AG04449 (cell line): ENCODE results near the gene TENM3.

Source experiments
- CTCF ChIA-PET: fragments of 350-600 bp; formaldehyde crosslinking; extraction: SDS; loops from one replicate; lab custom pipeline; 2021; ENCODE audit warnings: antibody characterized with exemption; lab: Yijun Ruan, JAX
- POLR2A ChIA-PET: fragments of 400-600, 350-600 bp; formaldehyde crosslinking; extraction: SDS; loops from one replicate; lab custom pipeline; 2020; ENCODE audit warnings: antibody characterized with exemption, inconsistent platforms; lab: Yijun Ruan, JAX
- DNase-seq: peaks from one replicate; pipeline ENCODE4 v3.0.0-alpha.2; 2010; ENCODE audit warnings: low read depth, low spot score
- H3K4me3 ChIP-seq: 2 replicates; pipeline ENCODE4 v1.5.1; 2011; ENCODE audit warnings: low read depth, mild to moderate bottlenecking, control low read depth, low read length
- CTCF ChIP-seq: IDR thresholded peaks from one replicate; pipeline ENCODE4 v1.5.1; 2011; ENCODE audit warnings: mild to moderate bottlenecking, moderate library complexity, low read length, control low read depth, inconsistent platforms; ENCODE audit not compliant: insufficient read depth; ENCODE audit errors: missing control alignments

Gene TENM3

GRCh38 chr4:182569561-182569960 lies 326.4 kb downstream of the TENM3 start:
- ChIA-PET POLR2A (no interaction called here), CTCF (no interaction called here)
- no peak overlapping the region for H3K4me3 ChIP-seq
- TF ChIP-seq CTCF, result no peak
- no peak for DNase-seq

DNA sequence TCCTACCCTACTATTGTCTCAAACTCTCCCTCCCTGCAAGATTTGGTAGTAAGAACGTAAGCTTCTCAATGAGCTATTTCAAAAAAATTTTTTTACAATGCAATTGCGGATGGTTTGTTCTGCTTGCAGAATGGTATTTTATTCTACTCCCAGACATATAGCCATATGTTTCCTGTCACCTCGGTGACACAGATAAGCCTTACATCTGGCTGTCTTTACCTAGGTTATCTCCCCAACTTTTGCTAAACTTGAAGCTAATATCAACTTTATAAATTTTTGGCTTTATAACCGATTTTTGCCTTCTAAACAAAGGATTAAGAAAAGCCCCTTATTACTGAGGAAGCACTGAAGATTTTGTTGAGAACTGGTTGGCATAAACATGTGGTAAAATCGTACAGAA lies 331.5 kb downstream of the TENM3 start:
- DNase-seq, result no peak
- POLR2A ChIA-PET, result no interaction called here
- CTCF ChIA-PET, result interaction anchor here (1.3 kb wide), 1 partner anchor 8 kb away, joined by 3 read pairs; no protein-coding TSS in a partner anchor
- no peak for TF ChIP-seq CTCF
- H3K4me3 ChIP-seq, result no peak overlapping the region

- H3K4me3 ChIP-seq, result no peak overlapping the region
- DNase-seq, result no peak
- no peak for TF ChIP-seq CTCF
- CTCF ChIA-PET, result interaction anchor here (1.3 kb wide), 1 partner anchor 9 kb away, joined by 3 read pairs; no protein-coding TSS in a partner anchor
- POLR2A ChIA-PET, result no interaction called here
Measured at GRCh38 chr4:182575225-182575624, 332.0 kb downstream of the TENM3 start.

DNA sequence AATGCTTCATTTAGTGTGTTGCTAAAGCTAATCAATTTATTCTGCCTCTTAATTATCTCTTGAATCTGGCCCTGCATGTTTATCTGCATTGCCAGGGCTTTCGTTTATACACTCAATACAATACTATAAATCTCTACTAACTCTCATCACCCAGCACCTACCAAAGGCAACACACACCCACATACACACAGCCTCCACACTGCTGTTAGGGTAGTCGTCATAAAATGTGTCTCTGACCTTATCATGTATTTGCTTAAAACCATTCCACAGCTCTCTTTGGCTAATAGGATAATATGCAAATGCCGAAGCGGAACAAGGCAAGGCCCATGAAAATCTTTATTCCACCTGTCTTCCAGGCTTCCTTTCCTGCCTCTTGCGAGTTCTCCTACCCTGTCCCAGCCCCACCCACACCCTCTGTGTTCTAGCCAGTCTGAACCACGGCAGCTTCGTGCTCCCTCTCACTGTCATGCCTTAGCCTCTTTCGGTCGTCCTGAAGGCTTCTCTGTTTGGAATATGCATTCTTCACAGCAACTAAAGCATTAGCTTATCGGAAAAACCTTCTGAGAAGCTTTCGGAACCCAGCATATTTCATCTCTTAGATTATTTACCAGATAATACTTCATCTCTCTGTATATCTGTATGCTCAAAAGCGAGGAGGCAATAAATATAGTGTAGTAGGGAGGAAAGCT lies 333.5 kb downstream of the TENM3 start:
- no peak for TF ChIP-seq CTCF
- H3K4me3 ChIP-seq, result no peak overlapping the region
- ChIA-PET CTCF (no interaction called here), POLR2A (no interaction called here)
- no peak for DNase-seq

GRCh38 chr4:182577411-182577810 lies 334.2 kb downstream of the TENM3 start:
- ChIA-PET CTCF (no interaction called here), POLR2A (no interaction called here)
- no peak overlapping the region for H3K4me3 ChIP-seq
- no peak for TF ChIP-seq CTCF
- DNase-seq, result peak; percentile 37

GRCh38 chr4:182578402-182578801 lies 335.2 kb downstream of the TENM3 start:
- ChIA-PET POLR2A (interaction anchor here (0.6 kb wide), 1 partner anchor 608 kb away, joined by 3 read pairs; no protein-coding TSS in a partner anchor), CTCF (interaction anchor here (1.6 kb wide), 1 partner anchor 9 kb away, joined by 3 read pairs; no protein-coding TSS in a partner anchor)
- H3K4me3 ChIP-seq, result no peak overlapping the region
- no peak for TF ChIP-seq CTCF
- peak; percentile 67 for DNase-seq
